ENCODE measurements around the gene FCMR.

The FCMR gene

DNA sequence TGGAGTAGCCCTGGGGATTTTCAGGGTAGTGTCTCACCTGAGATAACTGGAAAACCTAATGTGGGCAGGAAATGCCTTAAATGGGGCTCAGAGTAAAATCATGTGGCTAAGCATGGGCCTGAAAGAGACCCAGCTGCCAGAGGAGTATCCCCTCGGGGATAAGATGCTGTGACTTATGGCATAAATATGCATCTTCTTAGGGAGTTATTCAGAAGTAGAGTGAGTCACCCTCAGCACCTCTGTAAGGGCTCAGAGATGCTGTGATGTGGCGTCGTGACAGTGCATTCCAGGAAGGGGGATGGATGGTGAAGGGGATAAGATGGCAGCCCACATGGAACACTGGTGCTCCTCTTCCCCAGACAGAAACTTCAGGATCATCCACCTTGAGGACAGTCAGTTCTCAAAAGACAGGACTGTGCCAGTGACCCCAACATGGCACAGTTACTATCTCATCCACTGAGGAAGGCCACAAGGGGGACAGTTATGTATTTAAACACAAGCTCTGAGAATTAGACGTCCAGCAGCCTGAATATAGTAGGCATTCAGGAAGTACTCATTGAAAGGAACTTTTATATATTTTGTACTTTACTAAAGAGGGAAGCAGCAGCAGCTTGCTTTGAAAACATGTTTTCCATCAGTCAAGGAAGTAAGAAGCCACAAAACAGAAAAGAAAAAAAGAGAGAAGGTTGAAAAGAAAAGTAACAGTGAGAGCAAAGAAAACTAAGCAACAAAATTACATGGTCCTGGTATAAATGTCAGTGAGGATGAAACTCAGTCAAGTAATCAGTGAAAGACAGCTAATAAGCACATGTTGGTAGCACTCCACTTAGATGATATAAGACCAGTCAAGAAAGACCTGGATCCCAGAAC is 16.2 kb downstream of the FCMR start:
- H3K4me1 ChIP-seq (ENCODE audit: control insufficient read depth, insufficient read depth, low read length), result peaks cover 9% of the 10 kb centered on the region
- H3K4me3 ChIP-seq (ENCODE audit: low read length), result no peak overlapping the region
- peak; percentile 72 for DNase-seq (ENCODE audit: low read depth)
- no peaks in the 10 kb centered on the region for H3K9me3 ChIP-seq (ENCODE audit: control insufficient read depth, low read length)
- no peak overlapping the region for H3K9ac ChIP-seq (ENCODE audit: low read length)
- H3K27me3 ChIP-seq (replicated peaks; ENCODE audit: control insufficient read depth, insufficient read depth, low read length), result peaks cover 12% of the 10 kb centered on the region
- H3K36me3 ChIP-seq (ENCODE audit: control insufficient read depth, insufficient read depth, low read length, severe bottlenecking), result no peaks in the 10 kb centered on the region

- no peak for DNase-seq (ENCODE audit: low read depth)
- H3K36me3 ChIP-seq (ENCODE audit: control insufficient read depth, insufficient read depth, low read length, severe bottlenecking), result no peaks in the 10 kb centered on the region
- H3K9ac ChIP-seq (ENCODE audit: low read length), result no peak overlapping the region
Measured at GRCh38 chr1:206904423-206905142, 17.2 kb downstream of the FCMR start.

DNA sequence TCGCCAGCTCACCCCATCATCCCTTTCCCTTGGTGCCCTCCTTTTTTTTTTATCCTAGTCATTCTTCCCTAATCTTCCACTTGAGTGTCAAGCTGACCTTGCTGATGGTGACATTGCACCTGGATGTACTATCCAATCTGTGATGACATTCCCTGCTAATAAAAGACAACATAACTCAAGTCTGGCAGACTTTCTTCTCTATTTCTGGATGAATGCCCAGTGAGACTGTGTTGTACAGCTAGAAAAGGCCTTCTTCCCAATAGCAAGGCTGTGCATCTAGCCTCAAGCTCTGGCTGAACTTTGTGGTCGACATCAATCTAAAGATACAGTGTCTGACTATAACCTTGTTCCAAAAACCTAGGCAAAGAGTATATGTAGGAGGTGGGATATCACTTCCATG is 18.1 kb downstream of the FCMR start:
- Histone ChIP-seq H3K9me3 (ENCODE audit: control insufficient read depth, low read length) (no peaks in the 10 kb centered on the region), H3K4me3 (ENCODE audit: low read length) (no peak overlapping the region), H3K36me3 (ENCODE audit: control insufficient read depth, insufficient read depth, low read length, severe bottlenecking) (no peaks in the 10 kb centered on the region), H3K4me1 (ENCODE audit: control insufficient read depth, insufficient read depth, low read length) (peaks cover 13% of the 10 kb centered on the region), H3K9ac (ENCODE audit: low read length) (no peak overlapping the region), H3K27me3 (replicated peaks; ENCODE audit: control insufficient read depth, insufficient read depth, low read length) (no peaks in the 10 kb centered on the region)
- peak; percentile 19 for DNase-seq (ENCODE audit: low read depth)

More at GRCh38 chr1:206904423-206905142, 17.2 kb downstream of the FCMR start:
- Histone ChIP-seq H3K27me3 (replicated peaks; ENCODE audit: control insufficient read depth, insufficient read depth, low read length) (peaks cover 3% of the 10 kb centered on the region), H3K4me3 (ENCODE audit: low read length) (no peak overlapping the region), H3K4me1 (ENCODE audit: control insufficient read depth, insufficient read depth, low read length) (peaks cover 9% of the 10 kb centered on the region), H3K9me3 (ENCODE audit: control insufficient read depth, low read length) (no peaks in the 10 kb centered on the region)

GRCh38 chr1:206902702-206903101 is 19.0 kb downstream of the FCMR start:
- Histone ChIP-seq H3K4me1 (ENCODE audit: control insufficient read depth, insufficient read depth, low read length) (peaks cover 20% of the 10 kb centered on the region), H3K9ac (ENCODE audit: low read length) (no peak overlapping the region), H3K27me3 (replicated peaks; ENCODE audit: control insufficient read depth, insufficient read depth, low read length) (no peaks in the 10 kb centered on the region), H3K4me3 (ENCODE audit: low read length) (no peak overlapping the region), H3K36me3 (ENCODE audit: control insufficient read depth, insufficient read depth, low read length, severe bottlenecking) (no peaks in the 10 kb centered on the region), H3K9me3 (ENCODE audit: control insufficient read depth, low read length) (no peaks in the 10 kb centered on the region)
- DNase-seq (ENCODE audit: low read depth), result no peak

GRCh38 chr1:206901944-206902343 is 19.8 kb downstream of the FCMR start:
- Histone ChIP-seq H3K36me3 (ENCODE audit: control insufficient read depth, insufficient read depth, low read length, severe bottlenecking) (no peaks in the 10 kb centered on the region), H3K4me1 (ENCODE audit: control insufficient read depth, insufficient read depth, low read length) (peaks cover 21% of the 10 kb centered on the region), H3K9ac (ENCODE audit: low read length) (no peak overlapping the region)

DNA sequence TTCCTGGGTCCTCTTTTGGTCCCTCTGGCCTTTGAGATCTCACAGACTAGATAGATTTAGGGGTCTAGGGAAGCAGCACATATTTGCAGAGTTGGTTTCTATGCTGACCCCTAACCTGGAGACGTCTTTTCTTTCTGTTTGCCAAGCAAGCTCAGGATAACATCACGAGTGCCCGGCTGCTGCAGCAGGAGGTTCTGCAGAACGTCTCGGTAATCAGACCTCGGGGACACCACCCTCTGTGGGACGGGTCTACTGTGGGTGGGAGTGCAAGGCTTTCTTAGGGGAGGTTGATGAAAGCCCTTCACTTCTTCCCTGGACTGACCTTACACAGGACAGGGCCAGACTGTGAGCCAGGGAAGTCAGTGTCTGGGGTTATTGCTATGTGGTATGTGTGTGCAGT is 21.6 kb downstream of the FCMR start:
- Histone ChIP-seq H3K4me1 (ENCODE audit: control insufficient read depth, insufficient read depth, low read length) (peaks cover 38% of the 10 kb centered on the region), H3K36me3 (ENCODE audit: control insufficient read depth, insufficient read depth, low read length, severe bottlenecking) (no peaks in the 10 kb centered on the region), H3K9ac (ENCODE audit: low read length) (no peak overlapping the region), H3K4me3 (ENCODE audit: low read length) (no peak overlapping the region), H3K27me3 (replicated peaks; ENCODE audit: control insufficient read depth, insufficient read depth, low read length) (no peaks in the 10 kb centered on the region), H3K9me3 (ENCODE audit: control insufficient read depth, low read length) (no peaks in the 10 kb centered on the region)
- no peak for DNase-seq (ENCODE audit: low read depth)

More at GRCh38 chr1:206901944-206902343, 19.8 kb downstream of the FCMR start:
- no peak for DNase-seq (ENCODE audit: low read depth)
- Histone ChIP-seq H3K9me3 (ENCODE audit: control insufficient read depth, low read length) (no peaks in the 10 kb centered on the region), H3K27me3 (replicated peaks; ENCODE audit: control insufficient read depth, insufficient read depth, low read length) (no peaks in the 10 kb centered on the region), H3K4me3 (ENCODE audit: low read length) (no peak overlapping the region)

DNA sequence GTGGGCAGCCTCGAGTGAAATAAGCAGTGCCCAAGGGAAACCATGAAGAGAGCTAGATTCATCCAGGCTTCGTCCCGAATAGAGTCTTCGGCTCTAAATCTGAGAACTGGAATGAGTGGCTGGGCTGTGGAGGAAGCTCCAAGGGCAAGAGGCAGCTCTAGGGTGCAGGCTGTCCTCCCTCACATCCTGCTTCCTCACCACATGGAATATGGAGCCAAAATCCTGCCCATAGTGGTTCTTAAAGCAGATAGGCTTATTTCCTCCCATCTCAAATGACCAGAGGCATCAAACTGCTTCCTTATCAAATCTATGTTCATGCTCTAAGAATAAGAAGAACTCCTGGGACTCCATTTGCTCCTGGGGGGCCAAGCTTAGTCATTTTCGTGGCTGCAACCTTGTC is 22.0 kb downstream of the FCMR start:
- Histone ChIP-seq H3K4me1 (ENCODE audit: control insufficient read depth, insufficient read depth, low read length) (peaks cover 33% of the 10 kb centered on the region), H3K36me3 (ENCODE audit: control insufficient read depth, insufficient read depth, low read length, severe bottlenecking) (no peaks in the 10 kb centered on the region), H3K9ac (ENCODE audit: low read length) (no peak overlapping the region), H3K4me3 (ENCODE audit: low read length) (no peak overlapping the region), H3K9me3 (ENCODE audit: control insufficient read depth, low read length) (no peaks in the 10 kb centered on the region), H3K27me3 (replicated peaks; ENCODE audit: control insufficient read depth, insufficient read depth, low read length) (no peaks in the 10 kb centered on the region)
- DNase-seq (ENCODE audit: low read depth), result no peak

- no peaks in the 10 kb centered on the region for H3K9me3 ChIP-seq (ENCODE audit: control insufficient read depth, low read length)
- DNase-seq (ENCODE audit: low read depth), result no peak
- no peak overlapping the region for H3K9ac ChIP-seq (ENCODE audit: low read length)
- H3K36me3 ChIP-seq (ENCODE audit: control insufficient read depth, insufficient read depth, low read length, severe bottlenecking), result no peaks in the 10 kb centered on the region
- H3K4me1 ChIP-seq (ENCODE audit: control insufficient read depth, insufficient read depth, low read length), result peaks cover 33% of the 10 kb centered on the region
- H3K4me3 ChIP-seq (ENCODE audit: low read length), result no peak overlapping the region
- H3K27me3 ChIP-seq (replicated peaks; ENCODE audit: control insufficient read depth, insufficient read depth, low read length), result no peaks in the 10 kb centered on the region
Measured at GRCh38 chr1:206898915-206899431, 22.8 kb downstream of the FCMR start.

- peaks cover 37% of the 10 kb centered on the region for H3K4me1 ChIP-seq (ENCODE audit: control insufficient read depth, insufficient read depth, low read length)
- no peak overlapping the region for H3K4me3 ChIP-seq (ENCODE audit: low read length)
- no peaks in the 10 kb centered on the region for H3K36me3 ChIP-seq (ENCODE audit: control insufficient read depth, insufficient read depth, low read length, severe bottlenecking)
- DNase-seq (ENCODE audit: low read depth), result peak; percentile 83
- no peaks in the 10 kb centered on the region for H3K27me3 ChIP-seq (replicated peaks; ENCODE audit: control insufficient read depth, insufficient read depth, low read length)
- H3K9ac ChIP-seq (ENCODE audit: low read length), result no peak overlapping the region
- no peaks in the 10 kb centered on the region for H3K9me3 ChIP-seq (ENCODE audit: control insufficient read depth, low read length)
Measured at GRCh38 chr1:206898089-206898914, 23.4 kb downstream of the FCMR start.

DNA sequence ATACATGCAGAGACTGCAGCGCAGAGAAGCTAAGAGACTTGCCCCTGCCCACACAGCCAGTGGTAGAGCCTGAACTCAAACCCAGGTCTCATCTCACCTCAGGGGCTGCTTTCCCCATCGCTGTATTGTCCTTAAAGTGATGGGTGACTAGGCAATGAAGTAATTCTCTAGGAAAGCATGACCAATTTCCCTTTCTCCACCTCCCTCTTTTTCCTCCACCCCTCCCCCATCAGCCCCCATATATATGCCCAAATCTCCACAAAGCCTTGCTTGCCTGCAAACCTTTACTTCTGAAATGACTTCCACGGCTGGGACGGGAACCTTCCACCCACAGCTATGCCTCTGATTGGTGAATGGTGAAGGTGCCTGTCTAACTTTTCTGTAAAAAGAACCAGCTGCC is 24.6 kb downstream of the FCMR start, which contains the start of gene IL24:
IL24 (plus strand) TSS at position 269 of the 400 bp plus-strand sequence. CDS start 390 bp downstream, outside the sequence.
- Histone ChIP-seq H3K27me3 (replicated peaks; ENCODE audit: control insufficient read depth, insufficient read depth, low read length) (no peaks in the 10 kb centered on the region), H3K4me1 (ENCODE audit: control insufficient read depth, insufficient read depth, low read length) (peaks cover 48% of the 10 kb centered on the region), H3K9me3 (ENCODE audit: control insufficient read depth, low read length) (no peaks in the 10 kb centered on the region), H3K4me3 (ENCODE audit: low read length) (no peak within 1 kb of the TSS), H3K9ac (ENCODE audit: low read length) (no peak within 1 kb of the TSS), H3K36me3 (ENCODE audit: control insufficient read depth, insufficient read depth, low read length, severe bottlenecking) (no peaks in the 10 kb centered on the region)
- no peak for DNase-seq (ENCODE audit: low read depth)

All from adipocyte (in vitro differentiated cells).